HepG2 (cell line): ENCODE measurements around the gene CMTM2. TPM values are rescaled to one million over a fixed set of nuclear protein-coding genes. Genes with fewer than 3 reads are reported as not detected.
A peak's percentile ranks its signal among the peaks of the same experiment; 100 is the strongest.

Experiments
- ATF7 ChIP-seq, 2 experiments: fragments of 450-650 bp in 1 of 2; sonication (generic) in 1 of 2; formaldehyde crosslinking in 1 of 2; IDR thresholded peaks; 2 replicates each; pipeline versions ENCODE4 v1.4.0 to v1.6.1; 2016 to 2020; ENCODE audit warnings: antibody characterized with exemption in 1 of 2, mild to moderate bottlenecking in 1 of 2, missing genetic modification reagents in 1 of 2
- GZF1 ChIP-seq: sonication (generic); formaldehyde crosslinking; IDR thresholded peaks from 2 replicates; pipeline ENCODE4 v1.5.1; 2020; ENCODE audit warnings: mild to moderate bottlenecking, missing genetic modification reagents
- HMGA1 ChIP-seq: sonication (generic); formaldehyde crosslinking; conservative IDR thresholded peaks from 2 replicates; pipeline ENCODE4 v1.4.0; 2020; ENCODE audit warnings: missing genetic modification reagents
- KAT2B ChIP-seq: fragments of 150-350 bp; IDR thresholded peaks from 2 replicates; pipeline ENCODE4 v1.6.1; 2014; ENCODE audit warnings: low read depth, low read length, borderline replicate concordance
- KLF13 ChIP-seq: sonication (generic); formaldehyde crosslinking; IDR thresholded peaks from 2 replicates; pipeline ENCODE4 v1.4.0; 2020; ENCODE audit warnings: mild to moderate bottlenecking, missing genetic modification reagents
- MAZ ChIP-seq, 2 experiments: sonication (generic) in 1 of 2; formaldehyde crosslinking in 1 of 2; IDR thresholded peaks; 2 replicates each; pipeline versions ENCODE4 v1.5.0 to v1.6.1; 2012 to 2020; ENCODE audit warnings: low read depth in 2 of 2, mild to moderate bottlenecking in 2 of 2, borderline replicate concordance in 1 of 2, improper control_type of control experiment in 1 of 2, low read length in 1 of 2, missing genetic modification reagents in 1 of 2, moderate library complexity in 1 of 2
- MIER2 ChIP-seq: IDR thresholded peaks from 2 replicates; pipeline ENCODE4 v1.6.1; 2016; ENCODE audit warnings: missing biosample characterization, missing genetic modification reagents
- MLX ChIP-seq: IDR thresholded peaks from 2 replicates; pipeline ENCODE4 v1.6.1; 2016
- NFE2 ChIP-seq: sonication (generic); formaldehyde crosslinking; IDR thresholded peaks from 2 replicates; pipeline ENCODE4 v1.4.0; 2020; ENCODE audit warnings: missing genetic modification reagents
- NFKB2 ChIP-seq: sonication (generic); formaldehyde crosslinking; IDR thresholded peaks from 2 replicates; pipeline ENCODE4 v1.4.0; 2020; ENCODE audit warnings: missing genetic modification reagents, borderline replicate concordance
- PAF1 ChIP-seq: IDR thresholded peaks from 2 replicates; pipeline ENCODE4 v1.6.1; 2016; ENCODE audit warnings: missing genetic modification reagents, missing compliant biosample characterization
- PAWR ChIP-seq: sonication (generic); formaldehyde crosslinking; IDR thresholded peaks from 2 replicates; pipeline ENCODE4 v1.4.0; 2020; ENCODE audit warnings: missing genetic modification reagents, mild to moderate bottlenecking, borderline replicate concordance
- PAXIP1 ChIP-seq: sonication (generic); formaldehyde crosslinking; conservative IDR thresholded peaks from 2 replicates; pipeline ENCODE4 v1.4.0; 2020; ENCODE audit warnings: mild to moderate bottlenecking, missing genetic modification reagents, moderate library complexity
- POLR2AphosphoS5 ChIP-seq: IDR thresholded peaks from 2 replicates; pipeline ENCODE4 v1.6.1; 2012; ENCODE audit warnings: low read depth, low read length
- ZFP36L2 ChIP-seq: sonication (generic); formaldehyde crosslinking; IDR thresholded peaks from 2 replicates; pipeline ENCODE4 v1.4.0; 2020; ENCODE audit warnings: missing genetic modification reagents
- ZNF292 ChIP-seq: sonication (generic); formaldehyde crosslinking; IDR thresholded peaks from 2 replicates; pipeline ENCODE4 v1.8.1; 2022; ENCODE audit warnings: mild to moderate bottlenecking, low read depth, missing genetic modification reagents, borderline replicate concordance
- ZNF501 ChIP-seq: sonication (generic); formaldehyde crosslinking; IDR thresholded peaks from 2 replicates; pipeline ENCODE4 v1.5.1; 2020; ENCODE audit warnings: mild to moderate bottlenecking, moderate library complexity, missing genetic modification reagents
- ZNF512 ChIP-seq: sonication (generic); formaldehyde crosslinking; IDR thresholded peaks from 2 replicates; pipeline ENCODE4 v1.4.0; 2020; ENCODE audit warnings: mild to moderate bottlenecking, missing genetic modification reagents
- ZNF550 ChIP-seq: sonication (generic); formaldehyde crosslinking; IDR thresholded peaks from 2 replicates; pipeline ENCODE4 v1.4.0; 2020; ENCODE audit warnings: mild to moderate bottlenecking, missing genetic modification reagents, borderline replicate concordance
- ZNF766 ChIP-seq: sonication (generic); formaldehyde crosslinking; IDR thresholded peaks from 2 replicates; pipeline ENCODE4 v1.5.0; 2020; ENCODE audit warnings: missing genetic modification reagents, borderline replicate concordance
- ZNF772 ChIP-seq: sonication (generic); formaldehyde crosslinking; IDR thresholded peaks from 2 replicates; pipeline ENCODE4 v1.5.0; 2020; ENCODE audit warnings: mild to moderate bottlenecking, missing genetic modification reagents
- polyA plus RNA-seq, 8 experiments: library from polyadenylated mRNA; depleted of rRNA in 3 of 8; stranded (reverse) in 7 of 8; unstranded in 1 of 8; fragments of >200 nt; fragmentation: Illumina TruSeq in 4 of 8; extraction: Trizol in 4 of 8; gene quantifications; 2 replicates each; pipeline versions ENCODE4 v1.2.1 to v1.2.3, GENCODE V29; 2011 to 2016; ENCODE audit warnings: low read depth in 4 of 8, missing spikeins in 1 of 8, mixed read lengths in 1 of 8; ENCODE audit not compliant: insufficient read depth in 1 of 8
- total RNA-seq, 5 experiments: library from RNA; depleted of rRNA; stranded (reverse); fragments of >200 nt; fragmentation: Illumina TruSeq; extraction: Trizol; gene quantifications; 2 replicates each; pipeline ENCODE4 v1.2.3, GENCODE V29; 2016; ENCODE audit warnings: low read depth in 1 of 5

CMTM2 gene
- total and polyA plus RNA-seq, 2 of the 13 experiments (the other 11 are each of a cell fraction or from before 2014, with no cell fraction given) = not detected

GRCh38 chr16:66614161-66614802 is 35.0 kb downstream of the CMTM2 start (continued):
- no peak for TF ChIP-seq ZFP36L2 (CRISPR knock-in tag)
- no peak for TF ChIP-seq NFE2 (CRISPR knock-in tag)
- no peak for TF ChIP-seq HMGA1 (CRISPR knock-in tag)
- TF ChIP-seq PAXIP1 (CRISPR knock-in tag) = no peak
- peak; percentile 44; the same call in 1 of the 2 replicates for TF ChIP-seq NFKB2 (CRISPR knock-in tag)
- 0 out of 2 replicates have a peak, but pooled peaks have one; percentile 10 for TF ChIP-seq PAF1
- TF ChIP-seq ZNF550 (CRISPR knock-in tag) = no peak
- no peak for TF ChIP-seq ZNF512 (CRISPR knock-in tag)
- no peak for TF ChIP-seq ATF7 (IDR thresholded peaks at IDR 0.05)
- TF ChIP-seq ATF7 (CRISPR knock-in tag; IDR thresholded peaks at IDR 0.05) = no peak
- no peak for TF ChIP-seq ZNF292
- no peak for TF ChIP-seq ZNF766 (CRISPR knock-in tag)
- 0 out of 2 replicates have a peak, but pooled peaks have one; percentile 21 for TF ChIP-seq ZNF501 (CRISPR knock-in tag)
- no peak for TF ChIP-seq GZF1 (CRISPR knock-in tag)
- TF ChIP-seq POLR2AphosphoS5 = no peak
- no peak for TF ChIP-seq MLX
- no peak for TF ChIP-seq KAT2B
- no peak for TF ChIP-seq ZNF772
- TF ChIP-seq KLF13 = no peak
- no peak for TF ChIP-seq PAWR
- TF ChIP-seq MAZ (IDR thresholded peaks at IDR 0.05; ENCODE audit: borderline replicate concordance, low read depth, low read length) = no peak
- no peak for TF ChIP-seq MAZ (CRISPR knock-in tag; IDR thresholded peaks at IDR 0.05; ENCODE audit: low read depth)
- no peak for TF ChIP-seq MIER2 (CRISPR knock-in tag)
